PC-3 (cell line): Measurements from ENCODE around the gene KLK11.

ENCODE experiments used
- EZH2phosphoT487 ChIP-seq: fragments of 300-600 bp; sonication (generic); IDR thresholded peaks from 2 replicates; pipeline ENCODE4 v1.6.1; 2018; ENCODE audit warnings: mild to moderate bottlenecking, antibody characterized with exemption, low read length, borderline replicate concordance
- TF ChIP-seq, protein P1 (sequence below): fragments of 300-600 bp; sonication (generic); conservative IDR thresholded peaks from 2 replicates; pipeline ENCODE4 v1.5.1; 2017; ENCODE audit warnings: antibody characterized with exemption, low read depth, mild to moderate bottlenecking, low read length

DNA sequence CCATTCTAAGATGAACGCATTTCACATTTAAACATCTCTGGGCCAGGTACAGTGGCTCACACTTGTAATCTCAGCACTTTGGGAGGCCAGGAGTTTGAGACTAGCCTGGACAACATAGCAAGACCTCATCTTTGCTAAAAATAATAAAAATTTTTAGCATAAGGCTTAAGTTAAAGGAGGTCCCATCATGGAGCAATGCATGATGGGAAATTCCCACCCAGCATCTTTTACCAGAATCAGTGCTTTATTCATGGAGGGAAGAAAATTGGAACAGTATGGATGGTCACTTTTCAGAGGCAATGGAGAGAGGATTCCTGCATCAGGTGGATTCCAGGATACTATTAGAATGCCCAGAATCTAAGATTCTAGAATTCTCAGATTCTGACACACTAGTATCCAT lies 21.2 kb downstream of the KLK11 start:
- TF ChIP-seq, protein P1, sequence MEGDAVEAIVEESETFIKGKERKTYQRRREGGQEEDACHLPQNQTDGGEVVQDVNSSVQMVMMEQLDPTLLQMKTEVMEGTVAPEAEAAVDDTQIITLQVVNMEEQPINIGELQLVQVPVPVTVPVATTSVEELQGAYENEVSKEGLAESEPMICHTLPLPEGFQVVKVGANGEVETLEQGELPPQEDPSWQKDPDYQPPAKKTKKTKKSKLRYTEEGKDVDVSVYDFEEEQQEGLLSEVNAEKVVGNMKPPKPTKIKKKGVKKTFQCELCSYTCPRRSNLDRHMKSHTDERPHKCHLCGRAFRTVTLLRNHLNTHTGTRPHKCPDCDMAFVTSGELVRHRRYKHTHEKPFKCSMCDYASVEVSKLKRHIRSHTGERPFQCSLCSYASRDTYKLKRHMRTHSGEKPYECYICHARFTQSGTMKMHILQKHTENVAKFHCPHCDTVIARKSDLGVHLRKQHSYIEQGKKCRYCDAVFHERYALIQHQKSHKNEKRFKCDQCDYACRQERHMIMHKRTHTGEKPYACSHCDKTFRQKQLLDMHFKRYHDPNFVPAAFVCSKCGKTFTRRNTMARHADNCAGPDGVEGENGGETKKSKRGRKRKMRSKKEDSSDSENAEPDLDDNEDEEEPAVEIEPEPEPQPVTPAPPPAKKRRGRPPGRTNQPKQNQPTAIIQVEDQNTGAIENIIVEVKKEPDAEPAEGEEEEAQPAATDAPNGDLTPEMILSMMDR: no peak
- TF ChIP-seq EZH2phosphoT487: no peak
